Karpas-422 (cell line): ENCODE measurements around the gene ADGRE1. TPM values are rescaled to one million over a fixed set of nuclear protein-coding genes. Genes with fewer than 3 reads are reported as not detected.

ENCODE experiments used
- DNase-seq: peaks from one replicate; pipeline ENCODE4 v3.0.0-alpha.2; 2015
- H2AFZ ChIP-seq: fragments of 200-600 bp; sonication (generic); 2 replicates; pipeline ENCODE4 v1.6.1; 2014; ENCODE audit warnings: antibody characterized with exemption, low read length, mixed read lengths
- H3K27ac ChIP-seq: fragments of 200-600 bp; sonication (generic); 2 replicates; pipeline ENCODE4 v1.5.1; 2014; ENCODE audit warnings: mild to moderate bottlenecking, low read length, moderate library complexity
- H3K27me3 ChIP-seq: fragments of 200-600 bp; sonication (generic); 2 replicates; pipeline ENCODE4 v1.6.1; 2014; ENCODE audit warnings: low read length, mixed read lengths
- H3K36me3 ChIP-seq: fragments of 200-600 bp; sonication (generic); 2 replicates; pipeline ENCODE4 v1.6.1; 2014; ENCODE audit warnings: low read length, mixed read lengths; ENCODE audit not compliant: insufficient read depth
- H3K4me1 ChIP-seq: fragments of 200-600 bp; sonication (generic); 2 replicates; pipeline ENCODE4 v1.6.1; 2014; ENCODE audit warnings: mild to moderate bottlenecking, low read length, mixed read lengths
- H3K4me2 ChIP-seq: fragments of 200-600 bp; sonication (generic); 2 replicates; pipeline ENCODE4 v1.6.1; 2014; ENCODE audit warnings: low read length, low read depth, mild to moderate bottlenecking; ENCODE audit not compliant: poor library complexity, severe bottlenecking
- H3K4me3 ChIP-seq: fragments of 200-600 bp; sonication (generic); 2 replicates; pipeline ENCODE4 v1.5.1; 2014; ENCODE audit warnings: mild to moderate bottlenecking, antibody characterized with exemption, low read length, mixed read lengths
- H3K79me2 ChIP-seq: fragments of 200-600 bp; sonication (generic); 2 replicates; pipeline ENCODE4 v1.6.1; 2014; ENCODE audit warnings: mild to moderate bottlenecking, low read length, mixed read lengths
- H3K9ac ChIP-seq: fragments of 200-600 bp; sonication (generic); 2 replicates; pipeline ENCODE4 v1.6.0; 2014; ENCODE audit warnings: low read length
- H3K9me2 ChIP-seq: fragments of 200-600 bp; sonication (generic), shearing (Covaris generic); replicated peaks from 2 replicates; pipeline ENCODE4 v1.6.0; 2014; ENCODE audit warnings: mild to moderate bottlenecking, low read length, moderate library complexity; ENCODE audit not compliant: insufficient read depth
- H3K9me3 ChIP-seq: fragments of 300-700, 200-600 bp; sonication (generic); 2 replicates; pipeline ENCODE4 v1.6.1; 2014; ENCODE audit warnings: low read length, mixed read lengths
- H4K20me1 ChIP-seq: fragments of 200-600 bp; sonication (generic); 2 replicates; pipeline ENCODE4 v1.6.1; 2014; ENCODE audit warnings: mild to moderate bottlenecking, antibody characterized with exemption, low read length, low read depth; ENCODE audit not compliant: insufficient read depth
- total RNA-seq: library from RNA; depleted of rRNA; stranded (reverse); fragments of >200 nt; shearing (Covaris generic); gene quantifications from 2 replicates; pipeline ENCODE4 v1.2.3, GENCODE V29; 2014; ENCODE audit warnings: low replicate concordance

The ADGRE1 gene
- total RNA-seq, 1 experiment from 2014 or later, result 0.30 TPM

GRCh38 chr19:6969490-6969889, 82.1 kb downstream of the ADGRE1 start:
- H3K9ac ChIP-seq, result no peak overlapping the region
- no peak overlapping the region for H3K4me2 ChIP-seq
- H3K9me2 ChIP-seq, result no peaks in the 10 kb centered on the region
- H3K4me1 ChIP-seq, result no peaks in the 10 kb centered on the region
- H3K79me2 ChIP-seq, result no peaks in the 10 kb centered on the region
- H3K27me3 ChIP-seq, result 0 out of 2 replicates have a peak, but pooled peaks cover 2% of the 10 kb centered on the region
- H3K27ac ChIP-seq, result no peak overlapping the region
- H4K20me1 ChIP-seq, result no peaks in the 10 kb centered on the region
- H3K4me3 ChIP-seq, result no peak overlapping the region
- no peaks in the 10 kb centered on the region for H3K36me3 ChIP-seq
- no peak overlapping the region for H2AFZ ChIP-seq
- H3K9me3 ChIP-seq, result peaks cover 4% of the 10 kb centered on the region; the same call in 1 of the 2 replicates
- DNase-seq, result no peak

- H3K27me3 ChIP-seq, result 0 out of 2 replicates have a peak, but pooled peaks cover 2% of the 10 kb centered on the region
- no peak overlapping the region for H3K4me2 ChIP-seq
- H3K79me2 ChIP-seq, result no peaks in the 10 kb centered on the region
- H2AFZ ChIP-seq, result 0 out of 2 replicates have a peak overlapping the region, but pooled peaks have one; percentile 15
- H3K9ac ChIP-seq, result no peak overlapping the region
- no peaks in the 10 kb centered on the region for H4K20me1 ChIP-seq
- peaks cover 4% of the 10 kb centered on the region; the same call in 1 of the 2 replicates for H3K9me3 ChIP-seq
- no peak overlapping the region for H3K4me3 ChIP-seq
- DNase-seq, result no peak
- no peaks in the 10 kb centered on the region for H3K36me3 ChIP-seq
- H3K4me1 ChIP-seq, result no peaks in the 10 kb centered on the region
- H3K27ac ChIP-seq, result no peak overlapping the region
- no peaks in the 10 kb centered on the region for H3K9me2 ChIP-seq
Measured at GRCh38 chr19:6970021-6970420, 82.6 kb downstream of the ADGRE1 start.

DNA sequence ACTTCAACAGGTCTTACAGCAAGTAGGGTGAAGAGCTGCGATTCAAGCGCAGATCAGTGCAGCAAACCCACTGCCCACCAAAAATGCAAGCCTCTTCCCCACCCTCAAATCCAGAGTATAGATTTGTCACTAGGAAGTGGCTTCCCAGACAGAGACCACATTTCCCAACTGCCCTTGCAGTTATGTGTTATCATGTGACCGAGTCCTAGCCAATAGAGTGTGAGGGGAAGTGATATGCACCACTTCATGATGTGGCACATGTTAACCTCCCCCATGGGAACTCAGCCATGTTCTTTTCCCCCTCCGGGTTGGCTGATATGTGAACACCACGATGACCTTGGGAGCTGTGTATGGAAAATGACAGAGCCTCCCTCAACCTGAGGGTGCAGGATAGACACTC, 83.1 kb downstream of the ADGRE1 start:
- no peak overlapping the region for H3K4me3 ChIP-seq
- H2AFZ ChIP-seq, result peak overlapping the region; percentile 64; the same call in 1 of the 2 replicates
- H4K20me1 ChIP-seq, result no peaks in the 10 kb centered on the region
- H3K9me2 ChIP-seq, result no peaks in the 10 kb centered on the region
- peaks cover 4% of the 10 kb centered on the region; the same call in 1 of the 2 replicates for H3K9me3 ChIP-seq
- H3K4me2 ChIP-seq, result no peak overlapping the region
- no peak overlapping the region for H3K27ac ChIP-seq
- H3K4me1 ChIP-seq, result no peaks in the 10 kb centered on the region
- H3K27me3 ChIP-seq, result 0 out of 2 replicates have a peak, but pooled peaks cover 2% of the 10 kb centered on the region
- no peak overlapping the region for H3K9ac ChIP-seq
- H3K79me2 ChIP-seq, result no peaks in the 10 kb centered on the region
- no peaks in the 10 kb centered on the region for H3K36me3 ChIP-seq
- DNase-seq, result peak; percentile 82

- Histone ChIP-seq H3K27me3 (0 out of 2 replicates have a peak, but pooled peaks cover 2% of the 10 kb centered on the region), H3K4me3 (no peak overlapping the region), H4K20me1 (no peaks in the 10 kb centered on the region), H3K36me3 (no peaks in the 10 kb centered on the region), H3K9ac (no peak overlapping the region), H3K9me3 (peaks cover 4% of the 10 kb centered on the region; the same call in 1 of the 2 replicates), H3K4me2 (no peak overlapping the region), H3K27ac (no peak overlapping the region), H3K4me1 (no peaks in the 10 kb centered on the region), H2AFZ (peak overlapping the region; percentile 64; the same call in 1 of the 2 replicates), H3K79me2 (no peaks in the 10 kb centered on the region), H3K9me2 (no peaks in the 10 kb centered on the region)
- DNase-seq, result no peak
Measured at GRCh38 chr19:6971366-6971765, 84.0 kb downstream of the ADGRE1 start.

DNA sequence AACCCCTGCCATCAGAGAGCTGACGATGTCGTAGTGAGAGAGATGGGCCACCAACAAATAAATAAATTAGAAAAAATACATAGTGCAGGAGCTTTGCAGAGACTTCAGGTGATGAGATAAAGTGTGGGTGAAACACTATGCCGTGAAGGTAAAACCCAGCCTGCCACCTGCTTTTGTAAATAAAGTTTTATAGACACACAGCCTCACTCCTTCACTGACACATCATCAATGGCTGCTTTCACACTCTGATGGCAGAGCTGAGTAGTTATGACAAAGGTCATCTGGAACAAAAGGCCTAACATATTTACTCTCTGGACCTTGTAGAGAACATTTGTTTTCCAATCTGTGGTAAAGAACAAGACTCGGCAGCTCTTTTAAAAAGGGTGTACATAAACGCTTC, 88.8 kb downstream of the ADGRE1 start:
- no peaks in the 10 kb centered on the region for H3K4me1 ChIP-seq
- H3K9me2 ChIP-seq, result no peaks in the 10 kb centered on the region
- H4K20me1 ChIP-seq, result no peaks in the 10 kb centered on the region
- H3K79me2 ChIP-seq, result no peaks in the 10 kb centered on the region
- H3K27ac ChIP-seq, result no peak overlapping the region
- no peak overlapping the region for H3K4me2 ChIP-seq
- no peaks in the 10 kb centered on the region for H3K27me3 ChIP-seq
- H3K4me3 ChIP-seq, result no peak overlapping the region
- H2AFZ ChIP-seq, result no peak overlapping the region
- no peaks in the 10 kb centered on the region for H3K36me3 ChIP-seq
- DNase-seq, result no peak
- H3K9me3 ChIP-seq, result no peaks in the 10 kb centered on the region; the same call in 1 of the 2 replicates
- no peak overlapping the region for H3K9ac ChIP-seq

DNA sequence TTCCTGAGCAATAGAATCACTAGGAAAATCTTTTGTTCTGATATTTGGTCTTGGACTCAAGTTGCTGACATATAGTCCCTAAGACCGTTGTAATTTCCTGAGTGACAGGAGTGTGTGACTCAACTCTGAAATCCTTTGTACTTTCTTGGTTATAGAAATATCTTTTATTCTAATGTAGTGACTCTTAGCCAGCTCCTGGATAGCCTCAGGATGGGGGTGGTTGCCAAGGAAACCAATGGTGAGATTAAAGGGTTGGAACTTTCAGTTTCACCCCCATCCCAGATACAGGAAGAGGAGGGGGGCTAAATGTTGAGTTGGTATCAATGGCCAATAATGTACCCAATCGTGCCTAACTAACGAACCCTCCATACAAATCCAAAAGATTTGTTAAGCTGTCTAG, 92.0 kb downstream of the ADGRE1 start:
- no peak overlapping the region for H3K9ac ChIP-seq
- DNase-seq, result no peak
- H3K27me3 ChIP-seq, result no peaks in the 10 kb centered on the region; the same call in 1 of the 2 replicates

GRCh38 chr19:6983448-6983847, 96.1 kb downstream of the ADGRE1 start:
- Histone ChIP-seq H3K4me2 (no peak overlapping the region), H3K4me3 (no peak overlapping the region), H3K27ac (no peak overlapping the region), H3K9me2 (no peaks in the 10 kb centered on the region), H3K4me1 (no peaks in the 10 kb centered on the region), H2AFZ (no peak overlapping the region), H3K9me3 (peaks cover 10% of the 10 kb centered on the region; the same call in 1 of the 2 replicates), H3K9ac (no peak overlapping the region), H4K20me1 (no peaks in the 10 kb centered on the region), H3K79me2 (no peaks in the 10 kb centered on the region), H3K27me3 (no peaks in the 10 kb centered on the region; the same call in 1 of the 2 replicates), H3K36me3 (no peaks in the 10 kb centered on the region)
- DNase-seq, result no peak

More for the DNA sequence above, 92.0 kb downstream of the ADGRE1 start:
- H3K4me2 ChIP-seq, result no peak overlapping the region
- peaks cover 10% of the 10 kb centered on the region for H3K9me3 ChIP-seq
- no peaks in the 10 kb centered on the region for H4K20me1 ChIP-seq
- no peak overlapping the region for H3K4me3 ChIP-seq
- H3K36me3 ChIP-seq, result no peaks in the 10 kb centered on the region
- H3K9me2 ChIP-seq, result no peaks in the 10 kb centered on the region
- H2AFZ ChIP-seq, result no peak overlapping the region
- H3K4me1 ChIP-seq, result no peaks in the 10 kb centered on the region
- H3K79me2 ChIP-seq, result no peaks in the 10 kb centered on the region
- H3K27ac ChIP-seq, result no peak overlapping the region

- Histone ChIP-seq H3K9ac (no peak overlapping the region), H3K9me3 (peaks cover 10% of the 10 kb centered on the region; the same call in 1 of the 2 replicates), H3K27ac (no peak overlapping the region), H4K20me1 (no peaks in the 10 kb centered on the region), H3K9me2 (no peaks in the 10 kb centered on the region), H3K36me3 (no peaks in the 10 kb centered on the region), H3K4me1 (no peaks in the 10 kb centered on the region), H3K79me2 (no peaks in the 10 kb centered on the region), H2AFZ (no peak overlapping the region), H3K4me3 (no peak overlapping the region), H3K4me2 (no peak overlapping the region), H3K27me3 (no peaks in the 10 kb centered on the region; the same call in 1 of the 2 replicates)
- no peak for DNase-seq
Measured at GRCh38 chr19:6987850-6988249, 100.5 kb downstream of the ADGRE1 start.
